ENCODE data around the gene TNNT1. TPM values are rescaled to one million over a fixed set of nuclear protein-coding genes. Genes with fewer than 3 reads are reported as not detected.
A peak's percentile ranks its signal among the peaks of the same experiment; 100 is the strongest.

Gene TNNT1
- total and polyA plus RNA-seq, 2 donors (not counting 3 experiments of a cell fraction or from before 2014, with no cell fraction given), result 0.22 to 0.51 TPM

- peaks cover 57% of the 10 kb centered on the region for H3K79me2 ChIP-seq (ENCODE audit: control insufficient read depth, insufficient read depth, low read length)
- DNase-seq (ENCODE audit: low read depth, low spot score) (peak; percentile 21), FAIRE-seq (peak; percentile 38)
- H3K4me2 ChIP-seq (ENCODE audit: insufficient read depth, low read length), result peak overlapping the region; percentile 71
- ChIA-PET POLR2A (interaction anchor here (0.7 to 1.8 kb wide), 2 partner anchors 29 to 539 kb away, joined by 4 to 6 read pairs; partner anchors contain the start of gene U2AF2), CTCF (interaction anchor here (4.8 kb wide), 1 partner anchor 28 kb away, joined by 38 read pairs; no protein-coding TSS in a partner anchor)
- H2AFZ ChIP-seq (ENCODE audit: low read depth, low read length), result no peak overlapping the region
- TF ChIP-seq POLR2AphosphoS5 (IDR thresholded peaks at IDR 0.05; ENCODE audit: insufficient read depth, low read depth, low read length), result no peak
- TF ChIP-seq GATA2 (IDR thresholded peaks at IDR 0.05; ENCODE audit: insufficient read depth, insufficient read length, low read depth, low read length), result peak; percentile 52
- intact Hi-C loops (cut with micrococcal nuclease), result loop anchor here (2.0 to 5.0 kb wide), 2 partner anchors 53 to 653 kb away; partner anchors contain the start of genes LENG9 and RDH13
- H3K4me1 ChIP-seq (ENCODE audit: control insufficient read depth, extremely low read depth, insufficient read depth, low read length), result peaks cover 20% of the 10 kb centered on the region
- H3K9me3 ChIP-seq (replicated peaks; ENCODE audit: control insufficient read depth, insufficient read depth, low read length), result no peaks in the 10 kb centered on the region
- peak overlapping the region; percentile 30 to 92 (median 75) for H3K4me3 ChIP-seq (replicated peaks in 1 of 3; ENCODE audit: insufficient read depth in 1 of 3, low read depth in 1 of 3, low read length in 3 of 3)
- dilution Hi-C loops (cut with MboI; ENCODE audit: extremely low pct_ligation_motif_present, low sequenced_read_pairs), result no loop called here
- no peaks in the 10 kb centered on the region for H4K20me1 ChIP-seq (replicated peaks; ENCODE audit: control insufficient read depth, extremely low read depth, insufficient read depth, low read length)
- peak overlapping the region; percentile 59 for H3K27ac ChIP-seq (ENCODE audit: insufficient read depth, low read depth, low read length)
- no TSS peak for BruUV-seq (replicated peaks)
- H3K36me3 ChIP-seq (ENCODE audit: control insufficient read depth in 2 of 2, extremely low read depth in 1 of 2, insufficient read depth in 2 of 2, low read length in 2 of 2), result no peaks in the 10 kb centered on the region
- H3K27me3 ChIP-seq (ENCODE audit: control insufficient read depth in 2 of 2, insufficient read depth in 2 of 2, low read length in 2 of 2), result no peaks in the 10 kb centered on the region
- H3K9me1 ChIP-seq (replicated peaks; ENCODE audit: control insufficient read depth, extremely low read depth, insufficient read depth, low read length), result no peaks in the 10 kb centered on the region
- H3K9ac ChIP-seq (replicated peaks; ENCODE audit: extremely low read depth, insufficient read depth, low read length), result peak overlapping the region; percentile 78
These were observed 33.5 kb downstream of the TNNT1 start for GRCh38 chr19:55115446-55116065.

DNA sequence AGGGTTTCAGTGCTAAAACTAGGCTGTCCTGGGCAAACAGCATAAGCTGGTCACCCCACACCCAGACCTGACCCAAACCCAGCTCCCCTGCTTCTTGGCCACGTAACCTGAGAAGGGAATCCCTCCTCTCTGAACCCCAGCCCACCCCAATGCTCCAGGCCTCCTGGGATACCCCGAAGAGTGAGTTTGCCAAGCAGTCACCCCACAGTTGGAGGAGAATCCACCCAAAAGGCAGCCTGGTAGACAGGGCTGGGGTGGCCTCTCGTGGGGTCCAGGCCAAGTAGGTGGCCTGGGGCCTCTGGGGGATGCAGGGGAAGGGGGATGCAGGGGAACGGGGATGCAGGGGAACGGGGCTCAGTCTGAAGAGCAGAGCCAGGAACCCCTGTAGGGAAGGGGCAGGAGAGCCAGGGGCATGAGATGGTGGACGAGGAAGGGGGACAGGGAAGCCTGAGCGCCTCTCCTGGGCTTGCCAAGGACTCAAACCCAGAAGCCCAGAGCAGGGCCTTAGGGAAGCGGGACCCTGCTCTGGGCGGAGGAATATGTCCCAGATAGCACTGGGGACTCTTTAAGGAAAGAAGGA is 34.4 kb downstream of the TNNT1 start:
- intact Hi-C loops (cut with micrococcal nuclease), result loop anchor here (5.0 kb wide), 1 partner anchor 652 kb away; the partner anchor contains the start of gene LENG9
- BruUV-seq (replicated peaks), result no TSS peak
- TF ChIP-seq MYC (IDR thresholded peaks at IDR 0.05; ENCODE audit: low read depth, low read length), result no peak
- TF ChIP-seq EZH2 (IDR thresholded peaks at IDR 0.05; ENCODE audit: borderline replicate concordance, low read depth, low read length, severe bottlenecking), result no peak
- no peak for TF ChIP-seq POLR2AphosphoS5 (IDR thresholded peaks at IDR 0.05; ENCODE audit: insufficient read depth, low read depth, low read length)
- TF ChIP-seq CTCF (IDR thresholded peaks at IDR 0.05; ENCODE audit: extremely low read depth in 1 of 2, insufficient read depth in 1 of 2, low read depth in 1 of 2, low read length in 2 of 2), result no peak
- TF ChIP-seq FOS (IDR thresholded peaks at IDR 0.05; ENCODE audit: borderline replicate concordance, insufficient read depth, low read length), result no peak
- TF ChIP-seq, protein P1, sequence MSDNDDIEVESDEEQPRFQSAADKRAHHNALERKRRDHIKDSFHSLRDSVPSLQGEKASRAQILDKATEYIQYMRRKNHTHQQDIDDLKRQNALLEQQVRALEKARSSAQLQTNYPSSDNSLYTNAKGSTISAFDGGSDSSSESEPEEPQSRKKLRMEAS (IDR thresholded peaks at IDR 0.05; ENCODE audit: insufficient read depth, insufficient read length), result no peak
- TF ChIP-seq JUN (IDR thresholded peaks at IDR 0.05; ENCODE audit: borderline replicate concordance, insufficient read depth, insufficient read length, low read depth), result no peak
- TF ChIP-seq POLR2A (IDR thresholded peaks at IDR 0.05; ENCODE audit: low read depth, low read length), result no peak
- TF ChIP-seq GATA2 (IDR thresholded peaks at IDR 0.05; ENCODE audit: insufficient read depth, insufficient read length, low read depth, low read length), result no peak
- H3K36me3 ChIP-seq (ENCODE audit: control insufficient read depth in 2 of 2, extremely low read depth in 1 of 2, insufficient read depth in 2 of 2, low read length in 2 of 2), result peaks cover 0 to 2% of the 10 kb centered on the region in 2 experiments
- ChIA-PET POLR2A (no interaction called here), CTCF (interaction anchor here (4.8 kb wide), 1 partner anchor 27 kb away, joined by 38 read pairs; no protein-coding TSS in a partner anchor)
- no peaks in the 10 kb centered on the region for H3K27me3 ChIP-seq (ENCODE audit: control insufficient read depth in 2 of 2, insufficient read depth in 2 of 2, low read length in 2 of 2)
- H3K27ac ChIP-seq (ENCODE audit: insufficient read depth, low read depth, low read length), result peak overlapping the region; percentile 17
- dilution Hi-C loops (cut with MboI; ENCODE audit: extremely low pct_ligation_motif_present, low sequenced_read_pairs), result no loop called here
- H3K4me2 ChIP-seq (ENCODE audit: insufficient read depth, low read length), result no peak overlapping the region
- FAIRE-seq (no peak), DNase-seq (ENCODE audit: low read depth, low spot score) (no peak)
- H4K20me1 ChIP-seq (replicated peaks; ENCODE audit: control insufficient read depth, extremely low read depth, insufficient read depth, low read length), result no peaks in the 10 kb centered on the region
- H3K4me3 ChIP-seq (replicated peaks in 1 of 3; ENCODE audit: insufficient read depth in 1 of 3, low read depth in 1 of 3, low read length in 3 of 3), result no peak overlapping the region
- no peaks in the 10 kb centered on the region for H3K9me3 ChIP-seq (replicated peaks; ENCODE audit: control insufficient read depth, insufficient read depth, low read length)
- no peak overlapping the region for H3K9ac ChIP-seq (replicated peaks; ENCODE audit: extremely low read depth, insufficient read depth, low read length)
- no peaks in the 10 kb centered on the region for H3K9me1 ChIP-seq (replicated peaks; ENCODE audit: control insufficient read depth, extremely low read depth, insufficient read depth, low read length)
- H2AFZ ChIP-seq (ENCODE audit: low read depth, low read length), result no peak overlapping the region
- peaks cover 20% of the 10 kb centered on the region for H3K4me1 ChIP-seq (ENCODE audit: control insufficient read depth, extremely low read depth, insufficient read depth, low read length)
- H3K79me2 ChIP-seq (ENCODE audit: control insufficient read depth, insufficient read depth, low read length), result peaks cover 57% of the 10 kb centered on the region
